PC-9 (cell line): ENCODE data around the gene UBAP2.

Experiments
- CTCF ChIP-seq: fragments of 200-600 bp; sonication (generic); conservative IDR thresholded peaks from 2 replicates; pipeline ENCODE4 v1.6.1; 2017; ENCODE audit warnings: mixed run types, antibody characterized with exemption, mild to moderate bottlenecking, moderate library complexity
- EZH2 ChIP-seq: fragments of 200-600 bp; sonication (generic); IDR thresholded peaks from 2 replicates; pipeline ENCODE4 v1.8.0; 2017; ENCODE audit warnings: antibody characterized with exemption, low read depth

GRCh38 chr9:34047864-34048726 lies 592 bp downstream of the UBAP2 start:
- TF ChIP-seq CTCF = no peak
- TF ChIP-seq EZH2 = no peak
